Measurements from ENCODE around the gene SRSF4.

- no peak for TF ChIP-seq CTCF (IDR thresholded peaks at IDR 0.05; ENCODE audit: extremely low read depth in 1 of 2, insufficient read depth in 1 of 2, low read depth in 1 of 2, low read length in 2 of 2)
- no peak for TF ChIP-seq MAX (IDR thresholded peaks at IDR 0.05; ENCODE audit: insufficient read depth, insufficient read length)
Observed at GRCh38 chr1:29105822-29106221, 75.9 kb downstream of the SRSF4 start.
